GM19468 (cell line): Measurements from ENCODE around the gene CFAP46.

Experiments
- ATAC-seq: cut with Tn5 transposase; IDR thresholded peaks from one replicate; pipeline ENCODE4 v1.9.1; 2021; ENCODE audit warnings: mild to moderate bottlenecking, moderate library complexity, moderate number of reproducible peaks; ENCODE audit not compliant: unreplicated experiment; ENCODE audit errors: extremely low read depth

CFAP46 gene

GRCh38 chr10:132770061-132771021, 172.0 kb downstream of the CFAP46 start:
- ATAC-seq, result no peak

- no peak for ATAC-seq
Measured at GRCh38 chr10:132768346-132769248, 173.8 kb downstream of the CFAP46 start.

DNA sequence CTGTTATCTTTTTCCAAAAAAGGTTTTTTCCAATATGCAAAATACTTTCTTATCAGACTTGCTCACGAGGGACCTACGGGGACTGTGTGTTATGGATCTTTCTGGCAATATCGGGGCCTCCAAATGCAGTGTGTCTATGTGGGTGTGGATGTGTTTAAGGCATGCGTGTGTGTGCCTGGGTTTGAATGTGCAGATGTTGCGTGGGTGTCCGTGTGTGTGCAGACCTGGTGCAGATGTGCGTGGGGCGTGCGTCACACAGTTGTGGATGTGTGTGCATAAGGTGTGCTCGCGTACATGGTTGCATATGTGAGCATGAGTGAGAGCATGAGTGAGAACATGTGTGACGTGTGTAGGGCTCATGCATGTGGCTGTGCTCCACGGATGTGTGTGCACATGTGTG, 176.1 kb downstream of the CFAP46 start:
- ATAC-seq, result no peak

GRCh38 chr10:132765435-132765834, 176.9 kb downstream of the CFAP46 start:
- ATAC-seq, result no peak

DNA sequence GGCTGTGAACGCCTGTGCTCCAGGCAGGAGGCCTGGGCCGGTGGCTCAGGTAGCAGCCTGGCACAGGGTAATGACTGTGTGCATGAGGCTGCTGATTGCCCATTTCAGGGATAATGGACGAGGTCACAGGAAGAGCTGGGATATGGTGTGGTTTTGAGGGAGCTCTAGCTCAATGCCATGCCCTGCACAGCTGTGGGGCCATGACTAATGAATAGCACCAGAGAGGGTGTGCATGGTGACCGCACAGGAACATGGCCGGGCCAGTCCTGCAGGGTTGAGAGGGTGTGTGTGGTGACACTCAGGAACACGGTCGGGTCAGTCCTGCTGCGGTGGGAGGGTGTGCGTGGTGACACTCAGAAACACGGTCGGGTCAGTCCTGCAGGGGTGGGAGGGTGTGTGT, 178.3 kb downstream of the CFAP46 start:
- no peak for ATAC-seq

DNA sequence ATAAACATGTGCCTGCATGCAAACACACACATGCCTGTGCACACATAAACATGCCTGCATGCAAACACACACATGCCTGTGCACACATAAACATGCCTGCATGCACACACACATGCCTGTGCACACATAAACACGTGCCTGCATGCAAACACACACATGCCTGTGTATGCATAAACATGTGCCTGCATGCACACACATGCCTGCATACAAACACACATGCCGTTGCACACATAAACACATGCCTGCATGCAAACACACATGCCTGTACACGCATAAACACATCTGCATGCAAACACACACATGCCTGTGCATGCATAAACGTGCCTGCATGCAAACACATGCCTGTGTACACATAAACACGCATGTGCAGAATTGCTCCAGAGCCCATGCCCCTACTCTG, 178.8 kb downstream of the CFAP46 start:
- ATAC-seq, result no peak

DNA sequence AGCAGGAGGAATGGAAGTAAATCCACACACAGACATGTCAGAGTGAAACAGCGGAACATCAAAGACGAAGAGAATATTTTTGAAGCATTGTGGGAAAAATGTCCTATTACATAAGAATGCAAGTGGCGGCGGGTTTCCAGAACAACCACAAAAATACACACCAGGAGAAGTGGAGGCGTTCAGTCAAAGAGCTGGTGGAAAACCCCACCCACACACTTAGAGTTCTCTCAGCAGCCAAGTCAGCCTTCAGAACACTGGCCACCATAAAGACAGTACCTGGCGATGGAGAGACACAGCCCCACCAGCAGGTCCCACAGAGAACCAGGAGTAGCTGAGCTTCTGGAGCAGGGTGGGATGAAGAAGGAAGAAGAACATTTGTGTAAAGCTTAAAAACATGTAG, 180.1 kb downstream of the CFAP46 start:
- ATAC-seq, result no peak

DNA sequence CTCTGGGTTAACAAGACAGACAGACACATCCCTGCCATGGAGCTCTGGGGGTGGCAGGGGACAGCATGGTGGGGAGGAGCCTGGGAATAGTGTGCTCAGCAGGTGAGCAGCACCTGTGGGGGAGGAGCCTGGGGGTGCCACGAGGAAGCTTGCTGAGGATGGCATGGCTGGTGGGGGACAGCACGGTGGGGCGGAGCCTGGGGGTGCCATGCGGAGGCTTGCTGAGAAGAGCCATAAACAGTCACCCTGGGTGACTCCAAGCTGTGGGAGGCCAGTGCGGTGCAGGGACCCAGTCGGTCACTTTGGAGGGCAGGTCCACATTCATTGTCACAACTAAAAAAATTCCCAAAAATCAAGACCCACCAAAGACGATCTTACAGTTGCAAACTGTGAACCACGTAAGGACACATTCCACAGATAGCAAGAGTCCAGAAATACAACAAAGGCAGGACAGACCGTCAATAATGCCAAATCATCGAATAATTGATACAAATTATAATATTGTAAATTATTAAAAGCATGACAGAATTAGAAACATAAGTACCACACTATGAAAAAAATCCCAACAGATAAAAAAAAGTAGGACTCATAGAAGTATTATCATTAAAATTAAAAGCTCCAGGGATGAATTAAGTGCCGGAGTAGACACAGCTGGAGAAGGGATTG, 180.8 kb downstream of the CFAP46 start:
- no peak for ATAC-seq

DNA sequence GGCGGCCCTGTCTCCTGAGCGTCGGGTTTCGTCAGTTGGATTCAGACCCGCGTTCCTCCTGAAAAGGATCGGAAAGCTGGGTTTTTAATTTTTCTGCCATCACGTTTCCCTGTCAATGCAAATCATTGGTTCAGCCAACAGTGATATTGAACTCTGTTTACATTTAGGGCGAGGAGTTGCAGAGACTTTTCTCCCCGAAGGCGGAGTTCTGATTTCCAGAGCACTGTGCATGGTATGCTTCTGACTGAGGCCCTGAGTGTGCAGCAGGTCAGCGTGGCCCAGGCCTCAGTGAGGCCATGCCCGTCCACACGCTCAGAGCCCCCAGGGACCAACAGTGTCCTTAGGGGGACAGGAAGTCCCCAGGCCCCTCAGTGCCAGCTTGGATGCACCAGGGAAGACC, 183.5 kb downstream of the CFAP46 start:
- no peak for ATAC-seq
